ENCODE results near the gene ZNF148.

ZNF148 gene

DNA sequence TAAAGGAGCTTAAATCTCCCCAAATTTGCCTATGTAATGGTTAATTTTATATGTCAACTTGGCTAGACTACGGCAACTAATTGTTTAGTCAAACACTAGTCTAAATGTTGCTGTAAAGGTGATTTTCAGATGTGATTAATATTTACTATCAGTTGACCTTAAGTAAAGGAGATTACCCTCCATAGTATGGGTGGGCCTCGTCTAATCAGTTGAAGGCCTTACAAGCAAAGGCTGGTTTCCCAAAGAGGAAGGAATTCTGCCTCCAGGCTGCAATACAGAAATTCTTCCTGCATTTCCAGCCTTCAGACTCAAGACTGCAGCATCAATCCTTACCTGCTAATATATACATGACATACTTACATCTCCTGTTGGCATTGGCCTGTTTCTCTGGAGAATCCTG is 186.2 kb downstream of the ZNF148 start:
- TF ChIP-seq, protein P1, sequence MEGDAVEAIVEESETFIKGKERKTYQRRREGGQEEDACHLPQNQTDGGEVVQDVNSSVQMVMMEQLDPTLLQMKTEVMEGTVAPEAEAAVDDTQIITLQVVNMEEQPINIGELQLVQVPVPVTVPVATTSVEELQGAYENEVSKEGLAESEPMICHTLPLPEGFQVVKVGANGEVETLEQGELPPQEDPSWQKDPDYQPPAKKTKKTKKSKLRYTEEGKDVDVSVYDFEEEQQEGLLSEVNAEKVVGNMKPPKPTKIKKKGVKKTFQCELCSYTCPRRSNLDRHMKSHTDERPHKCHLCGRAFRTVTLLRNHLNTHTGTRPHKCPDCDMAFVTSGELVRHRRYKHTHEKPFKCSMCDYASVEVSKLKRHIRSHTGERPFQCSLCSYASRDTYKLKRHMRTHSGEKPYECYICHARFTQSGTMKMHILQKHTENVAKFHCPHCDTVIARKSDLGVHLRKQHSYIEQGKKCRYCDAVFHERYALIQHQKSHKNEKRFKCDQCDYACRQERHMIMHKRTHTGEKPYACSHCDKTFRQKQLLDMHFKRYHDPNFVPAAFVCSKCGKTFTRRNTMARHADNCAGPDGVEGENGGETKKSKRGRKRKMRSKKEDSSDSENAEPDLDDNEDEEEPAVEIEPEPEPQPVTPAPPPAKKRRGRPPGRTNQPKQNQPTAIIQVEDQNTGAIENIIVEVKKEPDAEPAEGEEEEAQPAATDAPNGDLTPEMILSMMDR (IDR thresholded peaks at IDR 0.05; ENCODE audit: low read depth, low read length): no peak
- DNase-seq (ENCODE audit: extremely low read depth, low read depth): no peak

DNA sequence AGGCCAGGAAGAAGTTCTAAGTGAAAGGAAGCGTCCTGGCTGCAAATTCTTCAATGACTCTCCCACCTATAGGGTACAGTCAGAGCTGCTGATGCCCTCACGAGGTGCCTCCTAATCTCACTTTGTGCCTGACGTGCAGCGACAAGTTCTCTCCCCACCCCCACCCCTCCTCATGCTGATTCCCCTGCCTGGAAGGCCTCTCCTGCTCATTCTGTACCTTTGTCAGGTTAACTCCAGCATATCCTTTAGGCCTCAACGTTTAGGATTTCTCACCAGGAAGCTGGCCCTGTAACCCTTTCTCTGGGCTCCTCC is 187.6 kb downstream of the ZNF148 start:
- TF ChIP-seq, protein P1 (IDR thresholded peaks at IDR 0.05; ENCODE audit: low read depth, low read length): no peak
- DNase-seq (ENCODE audit: extremely low read depth, low read depth): no peak

DNA sequence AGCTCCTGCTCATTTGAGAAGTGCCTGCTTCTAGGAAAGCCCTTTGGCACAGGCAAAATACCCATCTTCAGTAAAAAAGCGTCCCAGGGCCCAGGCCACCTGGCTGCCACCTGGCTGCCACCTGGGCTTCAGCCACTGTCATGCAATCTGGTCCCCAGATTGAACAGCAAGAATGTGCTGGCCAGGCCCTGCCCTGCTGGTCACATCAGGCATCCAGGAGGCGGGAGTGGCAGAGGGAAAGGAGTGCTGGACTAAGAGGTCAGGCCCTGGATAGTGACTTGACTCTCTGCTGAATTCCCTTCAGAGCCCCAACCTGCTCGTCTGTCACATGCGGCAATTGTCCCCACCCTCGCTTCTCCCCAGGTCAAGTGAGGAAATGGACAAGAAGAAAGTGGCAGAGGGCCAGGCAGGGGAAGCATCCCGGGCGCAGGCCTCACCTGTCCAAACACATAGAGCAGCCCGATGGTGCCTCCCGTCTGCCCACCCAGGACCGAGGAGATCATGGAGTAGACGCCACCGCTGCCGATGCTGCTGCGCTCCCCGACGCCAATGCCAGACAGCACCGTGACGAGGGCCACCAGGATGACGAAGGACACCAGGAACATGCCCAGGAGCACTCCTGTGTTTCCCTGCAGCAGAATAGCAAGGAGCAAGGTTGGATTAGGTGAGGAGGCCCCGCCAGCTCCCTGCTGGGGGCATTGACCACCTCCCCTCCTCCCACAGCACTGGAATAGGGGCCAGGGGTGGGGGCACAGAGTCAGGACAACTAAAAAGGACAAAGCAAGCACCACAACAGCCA is 188.1 kb downstream of the ZNF148 start:
- TF ChIP-seq, protein P1 (IDR thresholded peaks at IDR 0.05; ENCODE audit: low read depth, low read length): no peak

DNA sequence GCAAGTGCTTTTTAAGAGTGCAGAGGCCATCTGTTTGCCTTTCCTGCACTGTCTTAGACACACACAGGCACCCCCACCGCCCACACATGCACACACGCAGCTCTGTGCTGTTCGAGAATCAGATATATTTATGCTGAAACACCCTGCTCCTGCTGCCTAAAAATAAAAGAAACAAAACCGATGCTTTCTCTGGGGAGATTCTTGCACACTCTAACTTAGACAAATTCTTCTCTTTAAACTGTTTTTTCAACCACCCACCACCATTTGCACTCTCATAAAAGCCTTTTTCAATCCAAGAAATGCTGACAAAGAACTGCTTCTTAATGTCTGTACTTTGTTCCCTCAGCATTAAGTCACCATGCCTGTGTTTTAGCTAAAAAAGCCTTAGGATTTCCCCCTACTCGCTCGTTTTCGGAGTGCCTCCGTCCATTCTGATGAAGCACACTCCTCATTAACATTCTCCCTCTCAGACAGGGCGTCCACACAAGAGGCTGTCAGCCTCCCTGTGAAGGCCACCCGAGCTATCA is 188.8 kb downstream of the ZNF148 start:
- no peak for DNase-seq (ENCODE audit: extremely low read depth, low read depth)
- TF ChIP-seq, protein P1 (IDR thresholded peaks at IDR 0.05; ENCODE audit: low read depth, low read length): no peak

More for the DNA sequence above, 188.1 kb downstream of the ZNF148 start:
- DNase-seq (ENCODE audit: extremely low read depth, low read depth): no peak

DNA sequence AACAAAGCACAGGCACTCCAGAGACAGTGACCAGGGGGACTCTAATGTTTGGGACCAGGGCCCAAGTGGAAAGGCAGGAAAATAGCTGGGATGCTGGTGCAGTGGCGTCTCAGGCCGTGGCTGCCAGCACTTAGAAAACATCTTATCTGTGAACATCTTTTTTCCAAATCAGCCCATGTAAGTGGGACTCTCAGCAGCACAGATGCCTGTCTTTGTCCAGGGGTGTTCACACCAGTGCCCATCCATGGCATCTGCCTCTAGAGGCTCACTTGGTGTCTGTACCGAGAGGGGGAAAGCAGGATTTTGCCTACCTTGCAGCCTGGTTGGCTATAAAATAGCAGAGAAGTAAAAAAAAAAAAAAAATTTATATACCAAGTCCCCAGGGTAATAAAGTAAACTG is 189.3 kb downstream of the ZNF148 start:
- no peak for DNase-seq (ENCODE audit: extremely low read depth, low read depth)
- TF ChIP-seq, protein P1 (IDR thresholded peaks at IDR 0.05; ENCODE audit: low read depth, low read length): no peak

DNA sequence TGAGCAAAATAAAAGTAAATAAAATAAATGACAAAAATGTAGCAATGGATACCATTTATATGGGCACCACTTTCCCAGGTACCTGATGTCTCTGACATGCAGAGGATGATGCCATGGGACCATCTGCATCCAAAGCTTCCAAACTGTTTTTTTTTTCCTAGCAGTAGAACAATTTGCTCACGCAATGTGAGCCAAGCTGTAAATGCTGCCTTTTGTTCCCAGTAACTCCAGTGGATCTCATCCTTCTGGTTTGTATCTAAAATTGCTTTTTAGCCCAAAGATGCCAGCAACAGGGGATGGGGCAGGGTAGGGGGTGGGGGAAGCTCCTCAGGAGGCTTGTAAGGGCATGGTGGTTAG is 195.3 kb downstream of the ZNF148 start:
- TF ChIP-seq, protein P1 (IDR thresholded peaks at IDR 0.05; ENCODE audit: low read depth, low read length): no peak
- no peak for DNase-seq (ENCODE audit: extremely low read depth, low read depth)

DNA sequence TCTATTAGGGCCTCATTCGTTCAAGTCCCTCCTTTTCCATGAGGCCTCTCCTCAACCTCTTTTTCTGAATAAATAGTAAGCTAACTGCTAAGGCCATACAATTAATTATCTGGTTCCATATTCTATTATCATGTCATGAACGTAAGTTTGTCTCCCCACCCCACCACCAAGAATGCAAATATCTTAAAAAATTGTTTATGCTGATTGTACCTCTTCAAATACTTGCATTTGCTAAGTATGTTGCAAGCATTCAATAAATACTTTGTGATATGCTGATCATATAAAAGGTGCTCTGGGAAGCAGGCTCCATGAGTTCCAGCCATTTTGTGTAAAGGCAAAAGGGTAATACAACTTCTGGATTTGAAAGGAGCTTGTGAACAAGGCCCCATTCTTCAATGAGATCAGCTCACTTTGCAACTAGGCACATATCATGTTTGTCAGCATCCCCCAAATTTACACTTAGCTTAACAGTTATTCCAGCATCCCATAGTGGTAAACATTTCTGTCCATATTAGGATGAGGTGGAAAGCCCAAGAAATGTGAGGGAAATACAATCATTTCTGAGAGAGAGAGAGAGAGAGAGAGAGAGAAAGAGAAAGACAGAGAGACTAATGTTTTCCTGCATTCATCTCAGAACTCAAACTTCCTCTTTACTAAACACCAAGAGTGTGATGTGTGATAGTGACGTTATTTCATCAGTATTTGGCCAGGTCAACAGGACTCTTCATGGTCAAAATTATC is 195.8 kb downstream of the ZNF148 start:
- no peak for DNase-seq (ENCODE audit: extremely low read depth, low read depth)
- TF ChIP-seq, protein P1 (IDR thresholded peaks at IDR 0.05; ENCODE audit: low read depth, low read length): no peak

All from AG09319 (cell line).